Measurements from ENCODE around the gene MOCS2. TPM values are rescaled to one million over a fixed set of nuclear protein-coding genes. Genes with fewer than 3 reads are reported as not detected.

The MOCS2 gene
- total and polyA plus RNA-seq, 5 donors from 2014 or later = 14.1 to 44.7 (median 35.6) TPM

DNA sequence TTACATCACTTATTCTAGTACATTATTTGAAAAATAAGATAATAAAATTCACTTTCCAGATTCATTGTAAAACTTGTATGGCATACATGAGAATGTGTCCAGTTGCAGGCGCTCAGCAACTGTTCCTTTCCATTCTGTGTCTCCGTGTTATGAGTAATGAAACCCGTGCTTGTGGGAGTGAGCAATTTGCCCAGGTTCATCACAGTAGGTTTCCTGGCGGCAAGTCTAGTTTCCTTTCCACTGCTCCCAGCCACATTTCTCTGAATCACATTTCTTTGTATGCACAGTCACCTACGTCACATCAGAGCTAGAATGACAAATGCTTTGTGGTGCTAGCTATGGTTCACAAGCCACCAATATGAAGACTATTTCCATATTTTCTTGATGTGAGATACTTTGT is 39.9 kb downstream of the MOCS2 start:
- H3K36me3 Mint-ChIP-seq = no peaks in the 10 kb centered on the region
- H3K36me3 ChIP-seq (ENCODE audit: control insufficient read depth, insufficient read depth, low read length) = no peaks in the 10 kb centered on the region
- H3K27me3 Mint-ChIP-seq = peaks cover 21% of the 10 kb centered on the region
- H3K4me1 ChIP-seq (ENCODE audit: control insufficient read depth, insufficient read depth, low read length, poor library complexity, severe bottlenecking) = no peaks in the 10 kb centered on the region
- H3K4me3 ChIP-seq (ENCODE audit: low read depth, low read length) = no peak overlapping the region
- peaks cover 0 to 3% (median 0%) of the 10 kb centered on the region in 4 donors for H3K4me1 Mint-ChIP-seq
- DNase-seq = peak in 1 of 3 donors; percentile 83
- H3K27ac ChIP-seq (ENCODE audit: insufficient read depth, low read length, poor library complexity, severe bottlenecking) = no peak overlapping the region
- no peak overlapping the region for H3K27ac Mint-ChIP-seq
- peaks cover 7% of the 10 kb centered on the region for H3K27me3 ChIP-seq (ENCODE audit: control insufficient read depth, insufficient read depth, low read length)
- H3K4me3 Mint-ChIP-seq = no peak overlapping the region
- no peaks in the 10 kb centered on the region for H3K9me3 ChIP-seq (ENCODE audit: control insufficient read depth in 2 of 2, low read length in 2 of 2)
- peak; percentile 57 to 65 for ATAC-seq (ENCODE audit: low read depth in 2 of 2)
- no peaks in the 10 kb centered on the region for H3K9me3 Mint-ChIP-seq

DNA sequence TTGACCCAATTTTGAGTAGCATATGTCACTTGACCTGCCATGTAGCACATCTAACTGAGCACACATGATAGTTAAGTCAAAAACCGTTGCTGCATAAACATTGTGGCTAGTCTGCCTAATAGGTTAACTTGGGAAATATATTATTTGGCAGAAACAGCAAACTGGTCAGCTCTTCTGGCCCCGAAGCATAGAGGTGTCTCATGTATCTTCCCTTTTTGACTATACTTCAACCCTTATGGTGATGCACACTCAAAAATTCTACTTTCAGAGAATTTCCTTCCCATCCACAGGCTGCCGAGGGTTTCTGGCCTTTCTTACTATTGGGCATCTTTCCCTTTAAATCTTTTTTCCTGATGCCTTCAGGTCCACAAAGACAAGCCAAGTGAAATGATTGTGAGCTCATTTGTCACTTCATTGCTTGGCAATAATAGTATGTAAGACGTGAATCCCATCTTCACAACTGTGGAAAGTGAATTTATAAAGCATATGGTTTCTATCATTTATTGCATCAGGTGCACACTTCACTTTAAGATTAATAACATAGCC is 41.2 kb downstream of the MOCS2 start:
- Histone ChIP-seq H3K4me3 (ENCODE audit: low read depth, low read length) (no peak overlapping the region), H3K27ac (ENCODE audit: insufficient read depth, low read length, poor library complexity, severe bottlenecking) (no peak overlapping the region), H3K9me3 (ENCODE audit: control insufficient read depth in 2 of 2, low read length in 2 of 2) (no peaks in the 10 kb centered on the region), H3K27me3 (ENCODE audit: control insufficient read depth, insufficient read depth, low read length) (peaks cover 2% of the 10 kb centered on the region), H3K36me3 (ENCODE audit: control insufficient read depth, insufficient read depth, low read length) (no peaks in the 10 kb centered on the region), H3K4me1 (ENCODE audit: control insufficient read depth, insufficient read depth, low read length, poor library complexity, severe bottlenecking) (no peaks in the 10 kb centered on the region)
- no peak overlapping the region for H3K4me3 Mint-ChIP-seq
- peaks cover 18% of the 10 kb centered on the region for H3K27me3 Mint-ChIP-seq
- DNase-seq (no peak), ATAC-seq (ENCODE audit: low read depth in 2 of 2) (no peak)
- no peaks in the 10 kb centered on the region for H3K9me3 Mint-ChIP-seq
- peaks cover 0 to 3% (median 0%) of the 10 kb centered on the region in 4 donors for H3K4me1 Mint-ChIP-seq
- no peak overlapping the region for H3K27ac Mint-ChIP-seq
- no peaks in the 10 kb centered on the region for H3K36me3 Mint-ChIP-seq

DNA sequence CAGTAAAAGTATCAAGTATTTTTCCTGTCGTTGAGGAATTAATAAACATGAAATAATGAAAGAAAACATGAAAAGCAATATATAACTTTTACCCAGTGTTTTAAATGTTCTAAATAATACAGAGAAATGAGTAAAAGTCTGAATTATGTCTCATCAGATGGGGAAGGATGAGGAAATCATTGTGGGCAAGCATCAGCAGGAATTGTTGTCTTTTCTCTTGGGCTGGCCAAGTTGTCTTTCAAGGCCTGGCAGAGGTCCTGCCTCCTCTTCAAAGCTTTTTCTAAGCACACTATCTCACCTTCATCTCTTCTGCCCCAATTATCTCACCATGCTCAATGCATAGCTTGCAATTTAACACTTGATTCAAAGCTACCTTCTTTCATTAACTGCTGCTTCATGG is 41.9 kb downstream of the MOCS2 start:
- DNase-seq (no peak), ATAC-seq (ENCODE audit: low read depth in 2 of 2) (no peak)
- Histone ChIP-seq H3K9me3 (ENCODE audit: control insufficient read depth in 2 of 2, low read length in 2 of 2) (no peaks in the 10 kb centered on the region), H3K36me3 (ENCODE audit: control insufficient read depth, insufficient read depth, low read length) (no peaks in the 10 kb centered on the region), H3K27me3 (ENCODE audit: control insufficient read depth, insufficient read depth, low read length) (peaks cover 2% of the 10 kb centered on the region), H3K4me1 (ENCODE audit: control insufficient read depth, insufficient read depth, low read length, poor library complexity, severe bottlenecking) (no peaks in the 10 kb centered on the region), H3K4me3 (ENCODE audit: low read depth, low read length) (no peak overlapping the region), H3K27ac (ENCODE audit: insufficient read depth, low read length, poor library complexity, severe bottlenecking) (no peak overlapping the region)
- H3K4me3 Mint-ChIP-seq = no peak overlapping the region
- no peaks in the 10 kb centered on the region for H3K36me3 Mint-ChIP-seq
- H3K27me3 Mint-ChIP-seq = peaks cover 12% of the 10 kb centered on the region
- no peaks in the 10 kb centered on the region for H3K9me3 Mint-ChIP-seq
- no peak overlapping the region for H3K27ac Mint-ChIP-seq
- peaks cover 0 to 3% (median 0%) of the 10 kb centered on the region in 4 donors for H3K4me1 Mint-ChIP-seq

DNA sequence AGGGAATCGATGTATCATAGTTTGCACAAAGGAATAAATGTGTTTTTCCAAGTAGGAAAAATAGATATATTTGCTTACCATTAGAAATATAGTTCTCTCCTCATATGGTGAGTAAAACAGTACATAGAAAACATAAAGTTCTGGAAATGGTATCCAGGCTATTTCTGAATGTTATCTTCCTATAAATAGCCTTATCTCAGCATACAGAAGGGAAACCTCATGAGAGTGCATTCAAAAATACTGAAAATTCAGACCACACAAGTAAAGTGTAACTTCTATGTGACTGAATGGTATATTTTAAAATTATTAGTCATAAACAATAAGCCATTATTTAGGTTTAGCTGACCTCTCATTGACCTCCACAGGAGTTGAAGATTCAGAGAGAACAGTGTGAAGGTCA is 43.5 kb downstream of the MOCS2 start:
- no peak for DNase-seq
- no peak overlapping the region for H3K27ac ChIP-seq (ENCODE audit: insufficient read depth, low read length, poor library complexity, severe bottlenecking)
- Mint-ChIP-seq H3K9me3 (no peaks in the 10 kb centered on the region), H3K27me3 (peaks cover 19% of the 10 kb centered on the region), H3K36me3 (no peaks in the 10 kb centered on the region), H3K4me3 (no peak overlapping the region), H3K4me1 (peaks cover 0 to 3% (median 0%) of the 10 kb centered on the region in 4 donors), H3K27ac (no peak overlapping the region)
- H3K27me3 ChIP-seq (ENCODE audit: control insufficient read depth, insufficient read depth, low read length) = peaks cover 6% of the 10 kb centered on the region
- no peak for ATAC-seq (ENCODE audit: low read depth in 2 of 2)
- H3K4me1 ChIP-seq (ENCODE audit: control insufficient read depth, insufficient read depth, low read length, poor library complexity, severe bottlenecking) = no peaks in the 10 kb centered on the region
- no peaks in the 10 kb centered on the region for H3K9me3 ChIP-seq (ENCODE audit: control insufficient read depth in 2 of 2, low read length in 2 of 2)
- H3K4me3 ChIP-seq (ENCODE audit: low read depth, low read length) = no peak overlapping the region
- H3K36me3 ChIP-seq (ENCODE audit: control insufficient read depth, insufficient read depth, low read length) = no peaks in the 10 kb centered on the region

DNA sequence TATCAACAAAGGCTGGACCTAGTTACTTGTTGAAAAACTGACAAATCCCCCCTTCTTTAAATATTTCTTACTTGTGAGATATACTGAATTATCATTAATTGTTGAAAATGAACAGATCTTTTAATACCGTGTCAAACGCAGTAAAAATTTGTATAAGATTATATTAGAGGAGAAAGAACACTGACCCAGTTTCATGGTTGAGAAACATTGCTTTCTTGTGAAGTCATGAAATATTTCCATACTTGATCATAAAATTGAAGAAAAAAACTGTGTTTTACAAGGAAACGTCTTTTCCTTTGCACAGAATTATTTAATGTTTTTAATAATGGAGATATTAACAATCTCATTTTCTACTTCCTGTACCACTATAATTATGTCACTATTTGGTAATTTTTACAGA is 45.8 kb downstream of the MOCS2 start:
- DNase-seq (no peak), ATAC-seq (ENCODE audit: low read depth in 2 of 2) (no peak)
- no peak overlapping the region for H3K27ac ChIP-seq (ENCODE audit: insufficient read depth, low read length, poor library complexity, severe bottlenecking)
- Mint-ChIP-seq H3K27me3 (peaks cover 20% of the 10 kb centered on the region), H3K9me3 (no peaks in the 10 kb centered on the region), H3K4me3 (no peak overlapping the region), H3K27ac (no peak overlapping the region), H3K4me1 (no peaks in the 10 kb centered on the region), H3K36me3 (no peaks in the 10 kb centered on the region)
- no peak overlapping the region for H3K4me3 ChIP-seq (ENCODE audit: low read depth, low read length)
- H3K9me3 ChIP-seq (ENCODE audit: control insufficient read depth in 2 of 2, low read length in 2 of 2) = no peaks in the 10 kb centered on the region
- H3K4me1 ChIP-seq (ENCODE audit: control insufficient read depth, insufficient read depth, low read length, poor library complexity, severe bottlenecking) = no peaks in the 10 kb centered on the region
- no peaks in the 10 kb centered on the region for H3K36me3 ChIP-seq (ENCODE audit: control insufficient read depth, insufficient read depth, low read length)
- H3K27me3 ChIP-seq (ENCODE audit: control insufficient read depth, insufficient read depth, low read length) = peaks cover 5% of the 10 kb centered on the region

DNA sequence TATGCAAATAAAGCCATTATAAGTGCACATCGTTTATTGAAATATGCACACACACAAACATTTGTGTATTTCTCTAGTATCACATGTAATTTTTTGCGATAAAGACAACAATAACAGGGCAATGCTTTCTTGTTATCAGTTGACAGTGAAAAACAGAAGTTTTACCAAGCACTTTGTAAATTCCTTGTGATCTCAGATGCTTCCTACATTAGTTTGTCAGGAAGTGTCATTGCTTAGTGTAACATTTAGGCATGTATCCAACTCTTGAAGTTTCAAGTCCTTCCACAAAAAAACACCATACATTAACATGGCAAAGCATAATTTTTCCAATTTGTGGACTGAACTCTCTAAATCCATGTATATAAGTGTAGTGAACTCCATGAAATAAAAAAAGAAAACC is 46.4 kb downstream of the MOCS2 start:
- ATAC-seq (ENCODE audit: low read depth in 2 of 2) (no peak), DNase-seq (no peak)
- Histone ChIP-seq H3K9me3 (ENCODE audit: control insufficient read depth in 2 of 2, low read length in 2 of 2) (no peaks in the 10 kb centered on the region), H3K27me3 (ENCODE audit: control insufficient read depth, insufficient read depth, low read length) (peaks cover 5% of the 10 kb centered on the region), H3K4me1 (ENCODE audit: control insufficient read depth, insufficient read depth, low read length, poor library complexity, severe bottlenecking) (no peaks in the 10 kb centered on the region), H3K36me3 (ENCODE audit: control insufficient read depth, insufficient read depth, low read length) (no peaks in the 10 kb centered on the region), H3K27ac (ENCODE audit: insufficient read depth, low read length, poor library complexity, severe bottlenecking) (no peak overlapping the region), H3K4me3 (ENCODE audit: low read depth, low read length) (no peak overlapping the region)
- H3K4me3 Mint-ChIP-seq = no peak overlapping the region
- H3K27ac Mint-ChIP-seq = no peak overlapping the region
- H3K36me3 Mint-ChIP-seq = no peaks in the 10 kb centered on the region
- H3K9me3 Mint-ChIP-seq = no peaks in the 10 kb centered on the region
- no peaks in the 10 kb centered on the region for H3K4me1 Mint-ChIP-seq
- peaks cover 24% of the 10 kb centered on the region for H3K27me3 Mint-ChIP-seq

DNA sequence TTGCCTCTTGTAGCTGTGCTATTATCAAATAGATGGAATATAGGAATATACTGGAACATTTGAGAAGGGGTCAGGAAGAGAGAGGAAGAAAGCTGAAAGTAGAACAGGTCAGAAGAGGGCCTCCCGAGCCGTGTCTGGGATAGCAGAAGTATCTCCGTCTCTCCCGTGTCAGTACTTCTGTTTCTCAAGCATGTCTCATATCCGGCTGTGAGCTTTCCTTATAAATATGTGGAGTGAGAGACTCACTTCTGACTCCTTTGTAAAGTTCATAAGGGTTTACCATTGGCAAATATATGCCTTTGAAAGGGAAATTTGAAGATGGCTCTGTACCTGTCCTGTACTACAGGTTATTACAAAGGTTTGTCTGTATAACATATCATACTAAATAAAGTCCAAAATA is 50.3 kb downstream of the MOCS2 start:
- Histone ChIP-seq H3K9me3 (ENCODE audit: control insufficient read depth in 2 of 2, low read length in 2 of 2) (no peaks in the 10 kb centered on the region), H3K36me3 (ENCODE audit: control insufficient read depth, insufficient read depth, low read length) (no peaks in the 10 kb centered on the region), H3K4me1 (ENCODE audit: control insufficient read depth, insufficient read depth, low read length, poor library complexity, severe bottlenecking) (no peaks in the 10 kb centered on the region), H3K4me3 (ENCODE audit: low read depth, low read length) (no peak overlapping the region), H3K27ac (ENCODE audit: insufficient read depth, low read length, poor library complexity, severe bottlenecking) (no peak overlapping the region), H3K27me3 (ENCODE audit: control insufficient read depth, insufficient read depth, low read length) (peaks cover 7% of the 10 kb centered on the region)
- DNase-seq = no peak
- H3K27me3 Mint-ChIP-seq = peaks cover 21% of the 10 kb centered on the region
- no peaks in the 10 kb centered on the region for H3K36me3 Mint-ChIP-seq
- no peaks in the 10 kb centered on the region for H3K9me3 Mint-ChIP-seq
- no peak overlapping the region for H3K4me3 Mint-ChIP-seq
- no peaks in the 10 kb centered on the region for H3K4me1 Mint-ChIP-seq
- ATAC-seq (ENCODE audit: low read depth in 2 of 2) = no peak
- H3K27ac Mint-ChIP-seq = no peak overlapping the region

DNA sequence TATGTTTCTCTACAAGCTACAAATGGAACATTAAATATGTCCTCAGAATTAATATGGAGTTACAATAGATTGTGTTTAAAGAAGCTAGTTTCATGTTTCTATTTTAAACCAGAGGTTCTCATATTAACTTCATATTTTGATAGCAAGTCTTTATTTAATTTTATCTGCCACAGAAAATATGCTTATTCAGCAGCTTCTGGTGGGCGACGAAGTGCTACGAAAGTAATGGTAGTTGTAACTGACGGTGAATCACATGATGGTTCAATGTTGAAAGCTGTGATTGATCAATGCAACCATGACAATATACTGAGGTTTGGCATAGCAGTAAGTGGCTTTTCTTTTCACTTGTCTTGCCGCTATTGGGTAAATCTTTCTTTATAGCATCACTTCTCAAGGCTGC is 54.2 kb downstream of the MOCS2 start:
- Mint-ChIP-seq H3K9me3 (no peaks in the 10 kb centered on the region), H3K4me3 (no peak overlapping the region), H3K27ac (no peak overlapping the region), H3K27me3 (peaks cover 18% of the 10 kb centered on the region), H3K36me3 (no peaks in the 10 kb centered on the region), H3K4me1 (no peaks in the 10 kb centered on the region)
- DNase-seq (no peak), ATAC-seq (ENCODE audit: low read depth in 2 of 2) (no peak)
- no peaks in the 10 kb centered on the region for H3K36me3 ChIP-seq (ENCODE audit: control insufficient read depth, insufficient read depth, low read length)
- no peak overlapping the region for H3K4me3 ChIP-seq (ENCODE audit: low read depth, low read length)
- no peaks in the 10 kb centered on the region for H3K4me1 ChIP-seq (ENCODE audit: control insufficient read depth, insufficient read depth, low read length, poor library complexity, severe bottlenecking)
- no peak overlapping the region for H3K27ac ChIP-seq (ENCODE audit: insufficient read depth, low read length, poor library complexity, severe bottlenecking)
- no peaks in the 10 kb centered on the region for H3K9me3 ChIP-seq (ENCODE audit: control insufficient read depth in 2 of 2, low read length in 2 of 2)
- H3K27me3 ChIP-seq (ENCODE audit: control insufficient read depth, insufficient read depth, low read length) = peaks cover 5% of the 10 kb centered on the region

All from CD4-positive, CD25-positive, alpha-beta regulatory T cell (primary cell).